PC-3 (cell line): ENCODE results near the gene LINC01488. TPM values are rescaled to one million over a fixed set of nuclear protein-coding genes. Genes with fewer than 3 reads are reported as not detected.

Experiments
- ATAC-seq: fragments of 200-7000 bp; cut with Tn5 transposase; 2 replicates; pipeline ENCODE4 v1.9.1; 2020; ENCODE audit warnings: mild to moderate bottlenecking, moderate library complexity
- BruUV-seq: library from RNA; stranded (reverse); fragments of 400-500 nt; replicated peaks from 2 replicates; lab custom pipeline; 2021; lab: Mats Ljungman, UMichigan
- CTCF ChIA-PET: fragments of 300-600 bp; sonication (Branson Sonifier 250); formaldehyde crosslinking; loops from one replicate; lab custom pipeline; 2022; ENCODE audit warnings: antibody characterized with exemption; lab: Charles Lee
- POLR2A ChIA-PET: fragments of 300-600 bp; sonication (Branson Sonifier 250); formaldehyde crosslinking; loops from one replicate; lab custom pipeline; 2022; ENCODE audit warnings: antibody characterized with exemption; ENCODE audit not compliant: unreplicated experiment; lab: Charles Lee
- DNase-seq: peaks from one replicate; pipeline ENCODE4 v3.0.0-alpha.2; 2015
- H2AFZ ChIP-seq: fragments of 300-600 bp; sonication (generic); 2 replicates; pipeline ENCODE4 v1.6.0; 2016; ENCODE audit warnings: antibody characterized with exemption, low read length
- H3F3A ChIP-seq: fragments of 300-600 bp; sonication (generic); one replicate; pipeline ENCODE4 v1.6.0; 2017; ENCODE audit warnings: antibody characterized with exemption, low read length, control low read depth, mild to moderate bottlenecking; ENCODE audit not compliant: unreplicated experiment
- H3K27ac ChIP-seq: fragments of 300-600 bp; sonication (generic); 2 replicates; pipeline ENCODE4 v1.5.1; 2016; ENCODE audit warnings: mild to moderate bottlenecking, low read length
- H3K27me3 ChIP-seq: fragments of 300-600 bp; sonication (generic); 2 replicates; pipeline ENCODE4 v1.6.1; 2016; ENCODE audit warnings: low read length, mixed read lengths
- H3K36me3 ChIP-seq: fragments of 300-600 bp; sonication (generic); 2 replicates; pipeline ENCODE4 v1.6.1; 2016; ENCODE audit warnings: low read depth, mixed run types, low read length, mixed read lengths
- H3K4me1 ChIP-seq: fragments of 300-600 bp; sonication (generic); 2 replicates; pipeline ENCODE4 v1.5.1; 2016; ENCODE audit warnings: low read length; ENCODE audit not compliant: insufficient read depth
- H3K4me2 ChIP-seq: fragments of 300-600 bp; sonication (generic); 2 replicates; pipeline ENCODE4 v1.6.0; 2016; ENCODE audit warnings: low read length
- H3K4me3 ChIP-seq: fragments of 300-600 bp; sonication (generic); 2 replicates; pipeline ENCODE4 v1.5.1; 2016; ENCODE audit warnings: mild to moderate bottlenecking, low read length, mixed read lengths
- H3K79me2 ChIP-seq: fragments of 300-600 bp; sonication (generic); 2 replicates; pipeline ENCODE4 v1.6.1; 2017; ENCODE audit warnings: low read length, mixed read lengths
- H3K9ac ChIP-seq: fragments of 300-600 bp; sonication (generic); 2 replicates; pipeline ENCODE4 v1.6.0; 2016; ENCODE audit warnings: mild to moderate bottlenecking, low read length
- H3K9me2 ChIP-seq: fragments of 300-600 bp; sonication (generic); replicated peaks from 2 replicates; pipeline ENCODE4 v1.6.1; 2016; ENCODE audit warnings: mixed run types, low read length, mixed read lengths
- H3K9me3 ChIP-seq: fragments of 300-600 bp; sonication (generic); 2 replicates; pipeline ENCODE4 v1.6.1; 2016; ENCODE audit warnings: low read length, mixed read lengths
- H4K20me1 ChIP-seq: fragments of 300-600 bp; sonication (generic); 2 replicates; pipeline ENCODE4 v1.6.1; 2016; ENCODE audit warnings: low read length, mixed read lengths
- CTCF ChIP-seq: fragments of 300-600 bp; sonication (generic); conservative IDR thresholded peaks from 2 replicates; pipeline ENCODE4 v1.5.1; 2017; ENCODE audit warnings: antibody characterized with exemption, low read depth, mild to moderate bottlenecking, low read length
- EZH2 ChIP-seq: fragments of 300-600 bp; sonication (generic); IDR thresholded peaks from one replicate; pipeline ENCODE4 v1.6.1; 2017; ENCODE audit warnings: antibody characterized with exemption, mild to moderate bottlenecking, low read length; ENCODE audit not compliant: unreplicated experiment
- EZH2phosphoT487 ChIP-seq: fragments of 300-600 bp; sonication (generic); IDR thresholded peaks from 2 replicates; pipeline ENCODE4 v1.6.1; 2018; ENCODE audit warnings: mild to moderate bottlenecking, antibody characterized with exemption, low read length, borderline replicate concordance
- intact Hi-C: fragments of 100-400 bp; cut with micrococcal nuclease; formaldehyde crosslinking; loops from 2 replicates; pipeline ENCODE4 v1.9.0; 2023
- total RNA-seq: library from RNA; depleted of rRNA; stranded (reverse); fragments of >200 nt; gene quantifications from 2 replicates; pipeline ENCODE4 v1.2.3, GENCODE V29; 2014

The LINC01488 gene
- total RNA-seq, 1 experiment from 2014 or later: not detected

- no peak for TF ChIP-seq EZH2
- TF ChIP-seq EZH2phosphoT487: no peak
- no peak for TF ChIP-seq CTCF
Observed at GRCh38 chr11:69511358-69512055, 30.0 kb downstream of the LINC01488 start.

GRCh38 chr11:69512136-69512535, 30.7 kb downstream of the LINC01488 start:
- no peak overlapping the region for H3K4me2 ChIP-seq
- no peaks in the 10 kb centered on the region for H3K36me3 ChIP-seq
- H3K9me2 ChIP-seq: no peaks in the 10 kb centered on the region
- H3K79me2 ChIP-seq: no peaks in the 10 kb centered on the region
- H3K9me3 ChIP-seq: no peaks in the 10 kb centered on the region
- intact Hi-C loops: no loop called here
- POLR2A ChIA-PET: no interaction called here
- H3K4me1 ChIP-seq: peaks cover 14% of the 10 kb centered on the region
- DNase-seq (no peak), ATAC-seq (no peak)
- H4K20me1 ChIP-seq: no peaks in the 10 kb centered on the region
- H3K27me3 ChIP-seq: no peaks in the 10 kb centered on the region
- no peak overlapping the region for H3K9ac ChIP-seq
- TF ChIP-seq EZH2phosphoT487 (no peak), CTCF (no peak), EZH2 (no peak)
- H3K27ac ChIP-seq: no peak overlapping the region
- H3F3A ChIP-seq: no peaks in the 10 kb centered on the region
- no peak overlapping the region for H3K4me3 ChIP-seq
- no peak overlapping the region for H2AFZ ChIP-seq
- CTCF ChIA-PET: no interaction called here
- no TSS peak for BruUV-seq

More at GRCh38 chr11:69511358-69512055, 30.0 kb downstream of the LINC01488 start:
- POLR2A ChIA-PET: no interaction called here
- CTCF ChIA-PET: no interaction called here
- H3K9ac ChIP-seq: no peak overlapping the region
- no peak overlapping the region for H3K4me2 ChIP-seq
- no peak overlapping the region for H3K27ac ChIP-seq
- H3K27me3 ChIP-seq: no peaks in the 10 kb centered on the region
- H2AFZ ChIP-seq: no peak overlapping the region
- H3K4me1 ChIP-seq: peaks cover 14% of the 10 kb centered on the region
- no peaks in the 10 kb centered on the region for H3F3A ChIP-seq
- no peaks in the 10 kb centered on the region for H4K20me1 ChIP-seq
- ATAC-seq: no peak
- no peaks in the 10 kb centered on the region for H3K9me3 ChIP-seq
- no TSS peak for BruUV-seq
- no peaks in the 10 kb centered on the region for H3K9me2 ChIP-seq
- no peaks in the 10 kb centered on the region for H3K36me3 ChIP-seq
- DNase-seq: no peak
- intact Hi-C loops: no loop called here
- no peak overlapping the region for H3K4me3 ChIP-seq
- H3K79me2 ChIP-seq: no peaks in the 10 kb centered on the region

- Histone ChIP-seq H3K9me3 (no peaks in the 10 kb centered on the region), H2AFZ (no peak overlapping the region), H4K20me1 (no peaks in the 10 kb centered on the region), H3K9ac (no peak overlapping the region), H3K27me3 (no peaks in the 10 kb centered on the region), H3K4me2 (no peak overlapping the region), H3K79me2 (no peaks in the 10 kb centered on the region), H3K4me3 (no peak overlapping the region), H3K4me1 (peaks cover 14% of the 10 kb centered on the region), H3K9me2 (no peaks in the 10 kb centered on the region), H3K36me3 (no peaks in the 10 kb centered on the region), H3F3A (no peaks in the 10 kb centered on the region), H3K27ac (no peak overlapping the region)
- CTCF ChIA-PET: no interaction called here
- no peak for DNase-seq
- no peak for ATAC-seq
- intact Hi-C loops: no loop called here
- no TSS peak for BruUV-seq
- no peak for TF ChIP-seq CTCF
- no peak for TF ChIP-seq EZH2
- no peak for TF ChIP-seq EZH2phosphoT487
- POLR2A ChIA-PET: no interaction called here
Observed at GRCh38 chr11:69512790-69513189, 31.3 kb downstream of the LINC01488 start.
